HEK293T (cell line): ENCODE data around the gene ADAMTS7.
"Not testable (repeated sequence)": the region's sequence is repeated elsewhere in the genome, so short reads cannot be mapped to it uniquely, and the experiment has no call there.

Source experiments
- FOXK2 ChIP-seq: fragments of 450-650 bp; IDR thresholded peaks from 2 replicates; pipeline ENCODE4 v1.6.1; 2016; ENCODE audit warnings: mild to moderate bottlenecking
- FOXM1 ChIP-seq: fragments of 450-650 bp; IDR thresholded peaks from 2 replicates; pipeline ENCODE4 v1.6.1; 2017; ENCODE audit warnings: mild to moderate bottlenecking, borderline replicate concordance
- HDGF ChIP-seq: fragments of 450-650 bp; IDR thresholded peaks from 2 replicates; pipeline ENCODE4 v1.6.1; 2017; ENCODE audit warnings: antibody characterized with exemption, borderline replicate concordance
- L3MBTL2 ChIP-seq: fragments of 450-650 bp; conservative IDR thresholded peaks from 2 replicates; pipeline ENCODE4 v1.6.1; 2016; ENCODE audit warnings: mild to moderate bottlenecking
- SP1 ChIP-seq: fragments of 450-650 bp; IDR thresholded peaks from 2 replicates; pipeline ENCODE4 v1.6.1; 2017

DNA sequence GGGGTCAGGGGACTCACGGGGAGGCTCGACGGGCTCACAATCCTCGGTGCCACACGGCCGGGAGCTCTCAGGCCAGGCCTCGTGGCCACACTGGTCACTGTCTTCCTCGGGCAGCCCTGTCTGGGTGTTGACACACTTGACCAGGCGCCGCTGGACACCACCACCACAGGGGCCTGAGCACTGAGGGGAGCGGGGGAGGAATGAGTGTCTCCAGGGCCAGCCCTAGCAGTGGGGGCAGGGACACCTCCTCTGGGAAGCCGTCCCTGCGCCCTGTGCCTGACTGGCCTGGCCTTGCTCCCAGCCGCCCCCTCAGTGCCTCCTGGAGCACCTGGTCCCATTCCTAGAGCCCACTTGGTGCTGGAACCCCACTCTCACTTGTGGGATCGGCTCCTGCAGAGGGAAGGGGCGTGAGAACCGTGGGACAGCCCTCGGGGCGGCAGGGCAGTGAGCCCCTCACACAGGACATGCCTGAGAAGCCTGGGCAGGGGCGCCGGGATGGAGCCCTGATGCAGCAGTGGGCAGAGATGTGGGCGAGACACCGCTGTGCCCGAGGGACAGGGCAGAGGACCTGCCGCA is 48.8 kb downstream of the ADAMTS7 start:
- not testable (repeated sequence) for TF ChIP-seq FOXM1, L3MBTL2, SP1, FOXK2, HDGF
